ENCODE measurements around the gene CEL.
A peak's percentile ranks its signal among the peaks of the same experiment; 100 is the strongest.
"Not testable (repeated sequence)": the region's sequence is repeated elsewhere in the genome, so short reads cannot be mapped to it uniquely, and the experiment has no call there.

Gene CEL

GRCh38 chr9:133040892-133041479 is 20.8 kb upstream of the CEL start:
- peak; percentile 70 for TF ChIP-seq CTCF (conservative IDR thresholded peaks at IDR 0.05; ENCODE audit: low read depth, low read length)
- H3K4me3 ChIP-seq (ENCODE audit: low read length); DNase-seq (ENCODE audit: low read depth): not testable (repeated sequence)

GRCh38 chr9:133041958-133042357 is 19.8 kb upstream of the CEL start:
- TF ChIP-seq CTCF (conservative IDR thresholded peaks at IDR 0.05; ENCODE audit: low read depth, low read length), result no peak
- H3K4me3 ChIP-seq (ENCODE audit: low read length), result no peak overlapping the region
- no peak for DNase-seq (ENCODE audit: low read depth)

- no peak overlapping the region for H3K4me3 ChIP-seq (ENCODE audit: low read length)
- no peak for DNase-seq (ENCODE audit: low read depth)
- no peak for TF ChIP-seq CTCF (conservative IDR thresholded peaks at IDR 0.05; ENCODE audit: low read depth, low read length)
Observed at GRCh38 chr9:133042676-133043075, 19.1 kb upstream of the CEL start.

- TF ChIP-seq CTCF (conservative IDR thresholded peaks at IDR 0.05; ENCODE audit: low read depth, low read length), result no peak
- H3K4me3 ChIP-seq (ENCODE audit: low read length), result no peak overlapping the region
- DNase-seq (ENCODE audit: low read depth), result no peak
Observed at GRCh38 chr9:133043449-133044035, 18.2 kb upstream of the CEL start.

GRCh38 chr9:133044125-133044524 is 17.7 kb upstream of the CEL start:
- no peak for TF ChIP-seq CTCF (conservative IDR thresholded peaks at IDR 0.05; ENCODE audit: low read depth, low read length)
- no peak for DNase-seq (ENCODE audit: low read depth)

GRCh38 chr9:133044661-133045060 is 17.1 kb upstream of the CEL start:
- no peak for DNase-seq (ENCODE audit: low read depth)
- TF ChIP-seq CTCF (conservative IDR thresholded peaks at IDR 0.05; ENCODE audit: low read depth, low read length), result no peak
- H3K4me3 ChIP-seq (ENCODE audit: low read length), result no peak overlapping the region

More at GRCh38 chr9:133044125-133044524, 17.7 kb upstream of the CEL start:
- no peak overlapping the region for H3K4me3 ChIP-seq (ENCODE audit: low read length)

- no peak overlapping the region for H3K4me3 ChIP-seq (ENCODE audit: low read length)
- DNase-seq (ENCODE audit: low read depth), result no peak
- no peak for TF ChIP-seq CTCF (conservative IDR thresholded peaks at IDR 0.05; ENCODE audit: low read depth, low read length)
Observed at GRCh38 chr9:133045132-133045531, 16.6 kb upstream of the CEL start.

Measured in retinal pigment epithelial cell (primary cell).